ENCODE measurements around the gene CYP3A5.
"Not testable (repeated sequence)": the region's sequence is repeated elsewhere in the genome, so short reads cannot be mapped to it uniquely, and the experiment has no call there.

Gene CYP3A5
- total RNA-seq, result 0 to 0.08 (median 0) reads per million in 4 donors

DNA sequence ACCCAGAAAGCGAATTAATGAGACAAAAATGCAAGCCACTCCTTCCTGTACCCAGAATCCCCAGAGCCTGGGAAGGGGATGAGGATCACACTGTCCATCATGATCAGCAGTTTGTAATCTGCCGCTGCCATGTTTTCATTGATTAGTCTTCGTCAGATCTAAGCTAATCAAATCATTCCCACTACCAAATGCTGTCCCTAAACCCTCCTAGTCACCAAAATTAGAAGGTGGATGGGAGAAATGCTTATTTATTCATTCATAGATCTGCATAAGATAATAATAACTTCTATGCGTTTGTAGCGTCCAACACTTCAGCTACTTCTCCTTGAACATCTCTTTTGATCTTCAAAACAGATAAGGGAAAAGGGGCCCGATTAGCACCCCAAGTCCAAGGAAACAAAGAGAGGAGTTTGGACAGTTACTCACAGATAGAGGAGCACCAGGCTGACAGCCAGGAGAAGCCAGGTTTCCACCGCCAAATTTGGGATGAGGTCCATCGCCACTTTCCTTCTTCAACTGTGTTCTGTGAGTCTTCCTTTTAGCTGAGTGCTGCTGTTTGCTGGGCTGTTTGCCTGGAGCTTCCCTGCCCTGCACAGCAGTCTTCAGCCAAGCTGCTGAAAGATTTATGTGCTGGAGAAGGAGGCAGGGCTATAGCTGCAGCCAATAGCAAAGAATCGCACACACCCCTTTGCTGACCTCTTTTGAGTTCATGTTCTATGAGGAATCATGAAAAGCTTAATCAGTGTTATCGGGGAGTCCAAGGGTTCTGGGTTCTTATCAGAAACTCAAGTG, at the start of gene CYP3A5:
TSS of gene CYP3A5 (minus strand) at position 597 of the 792 bp plus-strand sequence. CDS start at position 497, 100 bp downstream.
- DNase-seq, result no peak

DNA sequence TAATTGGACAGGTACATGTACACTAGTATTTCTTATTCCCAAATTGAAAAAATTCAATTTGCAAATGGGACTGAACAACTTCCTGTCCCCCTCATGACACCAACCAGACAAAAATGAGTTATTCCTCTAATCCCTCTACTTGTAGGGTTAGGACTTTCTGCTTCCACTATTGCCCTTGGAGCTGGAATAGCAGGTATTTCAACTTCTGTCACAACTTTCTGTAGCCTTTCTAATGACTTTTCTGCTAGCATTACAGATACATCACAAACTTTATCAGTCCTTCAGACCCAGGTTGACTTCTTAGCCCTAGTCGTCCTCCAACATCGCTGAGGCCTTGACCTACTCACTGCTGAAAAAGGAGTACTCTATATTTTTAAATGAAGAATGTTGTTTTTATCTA, 48.8 kb upstream of the CYP3A5 start:
- DNase-seq, result no peak

DNA sequence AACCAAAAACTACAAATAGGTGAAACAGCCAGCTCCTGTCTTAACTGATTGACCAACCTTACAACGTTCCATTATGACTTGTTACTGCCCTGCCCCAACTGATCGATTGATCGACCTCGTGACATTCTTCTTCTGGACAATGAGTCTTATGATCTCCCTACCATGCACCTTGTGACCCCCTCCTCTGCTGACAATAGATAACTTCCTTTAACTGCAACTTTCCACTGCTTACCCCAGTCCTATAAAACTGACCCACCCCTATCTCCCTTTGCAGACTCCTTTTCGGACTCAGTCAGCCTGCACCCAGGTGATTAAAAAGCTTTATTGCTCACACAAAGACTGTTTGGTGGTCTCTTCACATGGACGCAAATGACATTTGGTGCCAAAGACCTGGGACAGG, 43.4 kb upstream of the CYP3A5 start:
- not testable (repeated sequence) for DNase-seq

DNA sequence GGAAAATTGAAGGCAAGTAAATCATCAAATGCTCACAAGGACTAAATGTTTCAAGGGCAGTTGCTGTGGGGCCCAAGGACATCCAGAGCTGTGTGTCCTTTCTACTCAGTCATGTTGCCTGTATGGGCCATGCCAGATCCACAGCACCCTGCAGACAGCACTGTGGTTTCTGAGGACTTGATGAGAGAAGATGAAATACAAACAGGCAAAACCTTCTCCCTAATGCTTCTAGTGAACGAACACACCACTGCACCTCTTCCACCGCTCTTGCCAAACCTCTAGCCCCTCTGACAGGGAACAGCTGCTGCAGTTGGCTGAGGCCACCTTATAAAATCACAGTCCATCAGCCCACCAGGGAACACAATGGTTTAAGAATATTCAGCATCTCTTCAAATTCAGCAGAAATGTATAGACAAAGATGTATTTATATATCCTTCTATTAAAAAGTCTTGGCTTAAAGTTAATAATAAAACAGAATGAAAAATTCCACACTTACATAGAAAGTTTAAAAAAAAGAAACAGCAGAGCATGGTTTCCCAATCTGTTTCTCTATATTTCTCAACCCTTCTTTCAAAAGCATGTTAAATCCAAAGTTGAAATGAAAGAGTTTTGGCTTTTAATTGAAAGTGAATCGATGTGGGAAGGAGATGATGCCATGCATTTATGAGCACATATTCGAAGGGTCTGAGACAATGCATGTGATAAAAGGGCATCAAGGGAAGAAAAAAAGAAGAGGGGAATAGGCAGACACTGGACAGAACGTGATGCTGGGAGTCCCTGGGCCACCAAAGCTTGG, 41.2 kb upstream of the CYP3A5 start:
- no peak for DNase-seq

DNA sequence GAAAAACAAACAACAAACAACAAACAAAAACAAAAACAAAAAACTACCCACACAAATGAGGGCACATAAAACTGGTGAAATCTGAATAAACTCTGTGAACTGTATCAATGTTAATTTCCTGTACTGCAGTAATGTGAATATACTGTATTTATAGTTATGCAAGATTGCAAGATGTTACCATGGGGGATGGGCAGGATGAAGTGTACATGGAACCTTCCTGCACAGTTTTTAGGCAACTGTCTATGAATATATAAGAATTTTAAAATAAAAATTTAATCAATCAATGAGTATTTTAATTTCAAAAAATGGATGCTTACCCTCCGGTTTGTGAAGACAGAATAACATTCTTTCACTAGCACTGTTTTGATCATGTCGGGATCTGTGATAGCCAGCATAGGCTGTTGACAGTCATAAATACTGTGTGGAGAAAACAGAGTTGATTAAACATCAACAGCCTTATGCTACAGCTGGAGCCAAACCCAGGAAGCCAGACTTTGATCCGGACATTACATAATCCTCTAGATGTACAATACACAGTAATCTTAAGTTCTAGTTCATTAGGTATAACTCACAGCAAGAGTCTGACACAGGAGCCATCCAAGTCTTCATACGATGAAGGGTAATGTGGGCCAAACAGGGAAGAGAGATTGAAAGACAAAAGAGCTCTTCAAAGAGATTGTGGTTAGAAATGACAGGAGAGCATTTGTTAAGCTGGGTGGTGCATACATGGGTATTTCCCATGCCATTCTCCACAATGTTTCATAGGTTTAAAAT, 40.4 kb upstream of the CYP3A5 start:
- no peak for DNase-seq

DNA sequence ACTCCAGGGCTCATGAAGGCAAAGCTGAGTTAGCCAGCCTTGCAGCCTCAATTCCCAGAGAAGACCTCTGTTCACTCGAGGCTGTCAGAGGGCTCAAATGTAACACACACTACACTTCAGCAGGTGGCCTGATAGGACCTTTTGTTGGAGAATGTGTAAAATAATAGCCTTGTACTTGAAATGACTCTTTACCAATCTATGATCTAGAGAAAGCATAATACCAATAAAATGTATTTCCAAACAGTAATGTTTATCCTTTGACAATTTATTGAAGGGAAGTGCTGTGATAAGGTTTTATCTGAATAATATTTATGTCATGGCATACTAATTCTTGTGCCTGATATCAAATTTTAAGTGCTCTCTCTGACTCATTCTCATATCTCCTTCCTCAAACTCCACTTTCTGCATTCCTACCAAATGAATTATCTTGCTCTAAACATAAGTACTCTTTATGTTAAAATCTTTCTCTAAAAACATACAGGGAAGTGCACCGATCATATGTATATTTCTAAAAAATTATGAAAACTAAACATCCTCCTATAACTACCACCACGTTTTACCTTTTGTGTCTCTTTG, 34.3 kb upstream of the CYP3A5 start:
- DNase-seq, result no peak

DNA sequence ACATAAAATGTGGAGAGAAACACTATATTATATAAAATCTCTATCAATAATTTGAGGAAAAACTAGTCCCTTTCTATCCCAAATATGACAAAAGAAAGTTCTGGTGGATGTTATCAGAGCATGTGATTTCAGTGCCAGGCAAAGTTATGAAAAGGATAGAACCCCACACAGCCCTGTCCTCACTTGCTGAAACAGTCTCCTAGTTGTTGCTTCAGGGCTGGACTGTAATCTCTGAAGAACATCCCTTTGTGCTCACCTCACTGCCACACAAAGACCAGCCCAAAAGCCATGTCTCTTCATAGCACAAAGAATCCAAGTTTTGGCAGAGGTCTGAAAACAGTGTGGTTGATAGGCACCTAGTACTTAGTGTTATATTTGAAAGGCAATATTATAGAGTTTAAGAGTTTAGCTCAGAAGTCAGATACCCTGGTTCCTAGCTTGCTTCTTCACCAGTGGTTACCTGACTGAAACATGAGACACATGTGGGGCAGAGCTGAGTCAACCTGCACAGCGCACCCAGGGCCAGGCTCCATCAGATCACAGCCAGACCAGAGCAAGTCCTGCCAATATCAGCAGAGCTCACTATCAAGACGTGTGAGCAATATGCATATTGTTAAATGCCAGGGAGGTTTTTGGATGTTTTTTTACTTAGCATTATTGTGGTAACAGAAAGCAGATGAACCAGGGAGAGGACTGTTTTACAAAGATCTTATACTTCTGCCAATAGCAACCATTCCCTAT, 30.2 kb upstream of the CYP3A5 start:
- DNase-seq, result no peak

DNA sequence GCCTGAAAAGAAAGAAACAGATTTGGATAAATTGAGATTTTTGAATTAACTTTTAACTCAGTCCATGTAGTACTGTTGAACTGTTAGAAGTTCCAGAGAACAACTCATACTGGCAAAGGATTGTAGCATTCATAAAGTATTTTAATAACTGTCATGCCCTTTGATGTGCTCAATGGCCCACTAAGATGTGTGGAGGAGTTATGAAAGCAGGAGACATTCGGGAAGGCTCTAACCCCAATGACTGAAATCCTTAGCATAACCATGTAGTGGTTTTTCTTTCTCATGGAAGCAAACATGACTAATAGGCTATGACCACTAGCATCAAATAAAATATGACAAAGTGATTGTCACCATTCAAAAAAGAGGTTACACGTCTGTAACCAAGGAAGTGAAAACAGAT, 29.5 kb upstream of the CYP3A5 start:
- DNase-seq, result no peak

DNA sequence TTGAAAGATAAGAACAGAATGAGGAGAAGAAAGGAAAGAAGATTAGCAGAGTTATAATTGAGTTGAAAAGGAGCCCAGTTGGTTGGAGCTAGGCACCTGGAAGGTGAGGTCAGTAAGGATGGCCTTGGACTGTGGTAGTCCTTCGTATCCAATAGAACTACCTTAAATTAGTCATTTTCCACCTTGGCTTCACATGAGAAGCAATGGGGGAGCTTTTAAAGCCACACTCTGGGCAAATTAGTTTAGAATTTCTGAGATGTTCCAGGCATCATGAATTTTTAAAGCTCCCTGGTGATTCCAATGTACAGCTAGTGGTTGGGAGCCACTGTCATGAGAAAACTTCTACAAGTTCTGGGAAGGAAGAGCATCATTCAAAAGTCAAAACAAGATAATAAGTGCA, 27.3 kb upstream of the CYP3A5 start:
- DNase-seq, result no peak

DNA sequence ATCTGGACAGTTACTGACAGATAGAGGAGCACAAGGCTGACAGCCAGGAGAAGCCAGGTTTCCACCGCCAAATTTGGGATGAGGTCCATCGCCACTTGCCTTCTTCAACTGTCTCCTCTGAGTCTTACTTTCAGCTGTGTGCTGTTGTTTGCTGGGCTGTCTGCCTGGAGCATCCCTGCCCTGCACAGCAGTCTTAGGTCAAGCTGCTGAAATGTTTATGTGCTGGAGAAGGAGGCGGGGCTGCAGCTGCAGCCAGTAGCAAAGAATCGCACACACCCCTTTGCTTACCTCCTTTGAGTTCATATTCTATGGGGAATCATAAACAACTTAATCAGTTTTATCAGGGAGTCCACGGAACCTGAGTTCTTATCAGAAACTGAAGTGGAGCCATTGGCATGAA, 20.1 kb upstream of the CYP3A5 start:
- no peak for DNase-seq

DNA sequence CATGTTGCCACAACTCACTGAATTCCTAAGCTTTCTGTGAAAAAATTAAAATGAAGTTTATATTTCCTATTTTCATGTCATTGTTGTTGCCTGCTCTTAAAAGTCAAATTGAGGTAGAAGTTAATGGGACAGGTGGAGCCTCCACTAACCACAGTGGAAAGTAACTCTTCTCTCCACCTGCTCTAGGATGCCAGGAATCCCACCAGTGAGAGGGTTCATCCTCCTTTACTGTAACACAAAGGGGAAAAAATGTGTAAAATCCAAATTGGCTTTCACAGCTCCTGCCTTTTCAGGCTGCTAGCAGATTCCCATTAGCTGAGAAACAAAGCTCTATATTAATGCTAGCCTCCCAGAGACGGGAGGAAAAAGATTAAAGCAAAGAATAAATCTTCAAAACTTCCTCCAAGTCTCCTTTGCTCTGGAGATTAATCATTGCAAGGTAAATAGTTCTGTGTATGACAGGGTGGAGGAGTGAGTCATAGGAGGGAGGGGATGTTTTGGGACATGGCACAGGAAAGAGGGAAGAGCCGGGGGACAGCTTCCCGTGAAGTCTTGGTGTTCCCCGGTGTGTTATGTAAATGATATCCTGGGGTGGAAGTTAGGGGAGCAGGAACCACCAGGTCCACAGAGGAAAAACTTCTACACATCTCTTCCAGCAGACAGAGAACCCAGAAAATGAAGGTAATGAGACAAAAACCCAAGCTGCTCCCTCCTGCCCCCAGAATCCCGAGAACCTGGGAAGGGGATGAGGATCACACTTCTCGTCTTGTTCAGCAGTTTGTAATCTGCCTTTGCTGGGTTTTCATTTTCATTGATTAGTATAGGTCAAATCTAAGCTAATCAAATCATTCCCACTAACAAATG, 19.3 kb upstream of the CYP3A5 start:
- DNase-seq, result not testable (repeated sequence)

DNA sequence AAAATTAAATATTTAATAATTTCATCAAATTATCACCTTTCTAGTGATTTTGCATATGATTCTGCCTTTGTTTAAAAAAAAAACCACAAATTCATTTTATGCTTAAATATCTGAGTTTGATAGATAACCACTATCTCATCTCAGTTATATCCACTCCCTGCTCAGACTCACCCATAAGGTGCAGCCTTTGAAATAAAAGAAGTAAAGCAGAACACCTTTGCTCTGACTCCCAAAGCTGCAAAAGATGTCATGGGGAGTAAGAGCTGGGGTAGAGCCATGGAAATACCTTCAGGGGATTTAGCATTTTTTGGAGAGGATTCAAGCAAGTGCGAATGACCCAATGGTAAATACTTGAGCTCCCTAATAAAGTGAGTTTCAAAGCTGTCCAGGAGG, 15.1 kb upstream of the CYP3A5 start:
- DNase-seq, result no peak

DNA sequence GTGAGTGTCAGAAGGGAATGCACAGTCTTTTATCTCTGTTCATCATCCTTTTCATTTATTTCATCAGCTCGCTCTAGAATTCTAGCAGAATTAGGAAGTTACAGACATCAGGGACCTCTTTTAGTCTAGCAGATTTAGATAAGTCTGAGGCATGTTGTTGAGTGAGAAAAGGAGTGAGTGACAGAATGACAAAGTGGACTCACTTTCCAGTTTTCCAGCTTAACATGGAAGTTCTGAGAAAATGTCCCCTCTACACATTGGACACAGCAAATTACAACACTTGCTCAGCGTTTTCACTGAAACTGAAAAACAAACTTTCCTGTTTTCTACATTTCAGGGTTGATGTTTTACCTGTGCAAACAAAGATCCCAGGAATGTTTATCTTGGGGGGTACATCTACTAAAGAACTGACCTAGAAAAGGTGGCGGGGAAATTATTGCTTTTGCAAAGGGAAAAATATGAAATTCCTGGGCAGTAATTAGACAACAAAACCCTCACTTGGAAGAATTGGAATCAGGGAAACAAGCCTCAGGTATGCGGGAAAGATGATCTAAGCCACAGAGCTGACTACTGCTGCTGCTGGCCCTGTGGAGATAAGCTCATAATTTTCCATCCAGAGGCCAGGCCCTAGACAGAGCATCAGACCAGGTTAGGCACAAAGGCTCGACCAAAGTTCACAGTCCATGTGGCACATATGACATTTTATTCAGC, 14.6 kb upstream of the CYP3A5 start:
- no peak for DNase-seq

DNA sequence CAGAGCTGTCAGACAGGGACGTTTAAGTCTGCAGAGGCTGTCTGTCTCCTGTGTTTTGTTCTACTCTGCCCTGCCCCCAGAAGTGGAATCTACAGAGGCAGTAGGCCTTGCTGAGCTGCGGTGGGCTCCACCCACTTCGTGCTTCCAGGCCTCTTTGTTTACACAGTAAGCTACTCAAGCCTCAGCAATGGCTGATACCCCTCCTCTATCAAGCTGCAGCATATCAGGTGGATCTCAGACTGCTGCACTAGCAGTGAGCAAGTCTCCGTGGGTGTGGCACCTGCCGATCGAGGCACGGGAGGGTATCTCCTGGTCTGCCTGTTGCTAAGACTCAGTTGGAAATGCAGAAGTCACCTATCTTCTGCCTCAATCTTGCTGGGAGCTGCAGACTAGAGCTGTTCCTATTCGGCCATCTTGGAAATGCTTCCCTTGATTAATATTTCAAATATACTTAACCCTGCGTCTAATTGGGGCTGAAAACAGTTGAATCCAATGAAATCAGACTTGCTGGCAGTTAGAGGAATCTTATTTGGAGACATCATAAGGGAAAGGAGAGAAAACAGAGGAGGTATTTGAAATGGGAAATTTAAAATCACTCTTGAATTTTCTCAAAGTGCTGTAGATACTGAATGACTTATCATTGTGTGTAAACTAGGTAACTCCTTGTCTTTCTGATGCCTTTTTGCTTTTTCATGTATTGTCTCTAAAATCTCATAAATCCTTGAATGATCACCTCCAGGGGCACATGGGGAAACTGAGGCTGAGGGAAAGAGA, 13.8 kb upstream of the CYP3A5 start:
- peak in 1 of 5 donors; percentile 5 for DNase-seq

DNA sequence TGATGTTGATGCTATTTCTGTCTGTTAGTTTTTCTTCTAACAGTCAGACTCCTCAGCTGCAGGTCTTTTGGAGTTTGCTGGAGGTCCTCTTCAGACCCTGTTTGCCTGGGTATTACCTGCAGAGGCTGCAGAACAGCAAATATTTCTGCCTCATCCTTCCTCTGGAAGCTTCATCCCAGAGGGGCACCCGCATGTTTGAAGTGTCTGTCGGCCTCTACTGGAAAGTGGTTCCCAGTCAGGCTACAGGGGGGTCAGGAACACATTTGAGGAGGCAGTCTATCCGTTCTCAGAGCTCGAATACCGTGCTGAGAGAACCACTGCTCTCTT, 13.3 kb upstream of the CYP3A5 start:
- no peak for DNase-seq

DNA sequence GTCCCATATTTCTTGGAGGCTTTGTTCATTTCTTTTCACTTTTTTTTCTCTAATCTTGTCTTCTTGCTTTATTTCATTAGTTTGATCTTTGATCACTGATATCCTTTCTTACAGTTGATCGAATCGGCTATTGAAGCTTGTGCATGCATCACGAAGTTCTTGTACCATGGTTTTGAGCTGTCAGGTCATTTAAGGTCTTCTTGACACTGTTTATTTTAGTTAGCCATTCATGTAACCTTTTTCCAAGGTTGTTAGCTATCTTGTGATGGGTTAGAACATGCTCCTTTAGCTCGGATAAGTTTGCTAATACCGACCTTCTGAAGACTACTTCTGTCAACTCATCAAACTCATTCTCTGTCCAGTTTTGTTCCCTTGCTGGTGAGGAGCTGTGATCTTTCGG, 12.8 kb upstream of the CYP3A5 start:
- DNase-seq, result not testable (repeated sequence)

DNA sequence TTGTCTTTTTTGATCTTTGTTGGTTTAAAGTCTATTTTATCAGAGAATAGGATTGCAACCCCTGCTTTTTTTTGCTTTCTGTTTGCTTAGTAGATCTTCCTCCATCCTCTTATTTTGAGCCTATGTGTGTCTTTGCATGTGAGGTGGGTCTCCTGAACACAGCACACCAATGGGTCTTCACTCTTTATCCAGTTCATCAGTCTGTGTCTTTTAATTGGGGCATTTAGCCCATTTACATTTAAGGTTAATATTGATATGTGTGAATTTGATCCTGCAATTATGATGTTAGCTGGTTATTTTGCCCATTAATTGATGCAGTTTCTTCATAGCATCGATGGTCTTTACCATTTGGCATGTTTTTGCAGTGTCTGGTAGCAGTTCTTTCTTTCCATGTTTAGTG, 11.9 kb upstream of the CYP3A5 start:
- DNase-seq, result not testable (repeated sequence)

DNA sequence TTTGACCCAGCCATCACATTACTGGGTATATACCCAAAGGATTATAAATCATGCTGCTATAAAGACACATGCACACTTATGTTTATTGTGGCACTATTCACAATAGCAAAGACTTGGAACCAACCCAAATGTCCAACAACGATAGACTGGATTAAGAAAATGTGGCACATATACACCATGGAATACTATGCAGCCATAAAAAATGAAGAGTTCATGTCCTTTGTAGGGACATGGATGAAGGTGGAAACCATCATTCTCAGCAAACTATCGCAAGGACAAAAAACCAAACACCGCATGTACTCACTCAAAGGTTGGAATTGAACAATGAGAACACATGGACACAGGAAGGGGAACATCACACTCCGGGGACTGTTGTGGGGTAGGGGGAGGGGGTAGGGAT, 11.1 kb upstream of the CYP3A5 start:
- DNase-seq, result not testable (repeated sequence)

DNA sequence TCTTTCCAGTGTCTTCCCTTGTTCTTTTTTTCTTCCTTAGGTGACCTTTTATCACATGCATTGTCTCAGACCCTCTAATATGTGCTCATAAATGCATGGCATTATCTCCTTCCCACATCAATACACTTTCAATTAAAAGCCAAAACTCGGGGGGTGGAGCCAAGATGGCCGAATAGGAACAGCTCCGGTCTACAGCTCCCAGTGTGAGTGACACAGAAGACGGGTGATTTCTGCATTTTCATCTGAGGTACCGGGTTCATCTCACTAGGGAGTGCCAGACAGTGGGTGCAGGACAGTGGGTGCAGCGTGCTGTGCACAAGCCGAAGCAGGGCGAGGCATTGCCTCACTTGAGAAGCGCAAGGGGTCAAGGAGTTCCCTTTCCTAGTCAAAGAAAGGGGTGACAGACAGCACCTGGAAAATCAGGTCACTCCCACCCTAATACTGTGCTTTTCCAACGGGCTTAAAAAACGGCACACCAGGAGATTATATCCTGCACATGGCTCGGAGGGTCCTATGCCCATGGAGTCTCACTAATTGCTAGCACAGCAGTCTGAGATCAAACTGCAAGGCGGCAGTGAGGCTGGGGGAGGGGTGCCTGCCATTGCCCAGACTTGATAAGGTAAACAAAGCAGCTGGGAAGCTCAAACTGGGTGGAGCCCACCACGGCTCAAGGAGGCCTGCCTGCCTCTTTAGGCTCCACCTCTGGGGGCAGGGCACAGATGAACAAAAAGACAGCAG, 6.2 kb upstream of the CYP3A5 start:
- DNase-seq, result not testable (repeated sequence)

Measured in T-helper 1 cell (primary cell).